ENCODE results near the gene PEX14. TPM values are rescaled to one million over a fixed set of nuclear protein-coding genes. Genes with fewer than 3 reads are reported as not detected.
A peak's percentile ranks its signal among the peaks of the same experiment; 100 is the strongest.

The PEX14 gene
- total and polyA plus RNA-seq, 9 of the 15 experiments (the other 6 are each of a cell fraction or from before 2014, with no cell fraction given): 2.6 to 45.7 (median 22.7) TPM

- TF ChIP-seq ZNF639 (CRISPR knock-in tag; conservative IDR thresholded peaks at IDR 0.05 in 1 of 2, IDR thresholded peaks at IDR 0.05 in 1 of 2): no peak
- peak; percentile 99 for TF ChIP-seq FOSL1 (tag; conservative IDR thresholded peaks at IDR 0.05)
- peak; percentile 49; the same call in 1 of the 2 replicates for TF ChIP-seq MAFF (IDR thresholded peaks at IDR 0.05; ENCODE audit: low read length)
- TF ChIP-seq ELF2 (CRISPR knock-in tag; IDR thresholded peaks at IDR 0.05): no peak
- no peak for TF ChIP-seq YBX1 (IDR thresholded peaks at IDR 0.05)
- no peak for TF ChIP-seq ZNF699 (CRISPR knock-in tag; IDR thresholded peaks at IDR 0.05; ENCODE audit: insufficient replicate concordance)
- 0 out of 2 replicates have a peak, but pooled peaks have one; percentile 9 for TF ChIP-seq ZFP91 (CRISPR knock-in tag; IDR thresholded peaks at IDR 0.05)
- TF ChIP-seq CLOCK (CRISPR knock-in tag; IDR thresholded peaks at IDR 0.05; ENCODE audit: borderline replicate concordance): no peak
- TF ChIP-seq ZNF518B (CRISPR knock-in tag; IDR thresholded peaks at IDR 0.05): no peak
- TF ChIP-seq ZNF668 (CRISPR knock-in tag; IDR thresholded peaks at IDR 0.05): no peak
- no peak for TF ChIP-seq NR3C1 (CRISPR knock-in tag; IDR thresholded peaks at IDR 0.05)
- TF ChIP-seq HDAC6 (IDR thresholded peaks at IDR 0.05; ENCODE audit: low read depth, low read length): no peak
- peak in 1 of 2 experiments; percentile 23; a peak in 1 of 4 replicates for TF ChIP-seq CSDE1 (IDR thresholded peaks at IDR 0.05)
- TF ChIP-seq ZNF583 (CRISPR knock-in tag; IDR thresholded peaks at IDR 0.05): no peak
Observed at GRCh38 chr1:10510520-10511493, 36.1 kb downstream of the PEX14 start (continued).
